ENCODE data around the gene IER3IP1.

The IER3IP1 gene, protein sequence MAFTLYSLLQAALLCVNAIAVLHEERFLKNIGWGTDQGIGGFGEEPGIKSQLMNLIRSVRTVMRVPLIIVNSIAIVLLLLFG

DNA sequence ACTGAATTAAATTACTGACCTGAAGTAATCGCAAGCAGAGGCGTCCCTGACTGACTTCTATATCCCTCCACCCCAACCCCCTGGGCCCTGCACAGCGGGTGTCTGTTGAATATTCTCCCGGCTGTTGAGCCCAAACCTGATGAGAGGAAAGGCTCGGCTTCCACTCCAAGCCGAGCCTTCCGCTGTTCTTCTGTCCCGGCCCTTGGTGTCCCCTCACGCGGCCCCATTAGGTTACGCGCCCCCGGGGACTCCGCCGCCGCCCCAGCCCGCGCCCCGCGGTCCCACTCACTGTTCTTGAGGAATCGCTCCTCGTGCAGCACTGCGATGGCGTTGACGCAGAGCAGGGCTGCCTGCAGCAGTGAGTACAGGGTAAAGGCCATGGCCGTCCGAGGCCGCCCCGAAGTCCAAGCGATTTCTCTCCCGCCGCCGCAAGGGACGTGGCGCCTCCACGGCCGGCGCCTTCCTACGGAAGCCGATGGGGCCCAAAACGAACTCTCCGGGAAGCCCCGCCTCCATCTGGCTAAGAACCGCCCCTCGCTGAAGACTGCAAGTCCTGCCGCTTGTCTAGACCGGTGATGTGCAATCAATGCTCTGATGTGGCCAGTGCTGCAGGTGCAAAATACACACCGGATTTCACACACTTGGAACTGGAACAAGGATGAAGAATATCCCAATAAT lies at the start of gene IER3IP1:
TSS of gene IER3IP1 (minus strand) at position 467 of the 678 bp plus-strand sequence. CDS start at position 380, 87 bp downstream.
- Histone ChIP-seq H4K20me1 (ENCODE audit: insufficient read depth, low read length, poor library complexity, severe bottlenecking) (peaks cover 47% of the 10 kb centered on the region), H3K4me1 (ENCODE audit: insufficient read depth, low read length, poor library complexity, severe bottlenecking) (peaks cover 41% of the 10 kb centered on the region), H3K4me3 (ENCODE audit: low read length, poor library complexity, severe bottlenecking) (peak within 1 kb of the TSS; percentile 92), H3K36me3 (ENCODE audit: insufficient read depth, low read length) (no peaks in the 10 kb centered on the region), H3K27me3 (ENCODE audit: insufficient read depth, low read length, poor library complexity, severe bottlenecking) (no peaks in the 10 kb centered on the region), H3K79me2 (ENCODE audit: insufficient read depth, low read length) (peaks cover 50% of the 10 kb centered on the region), H3K9me2 (replicated peaks; ENCODE audit: low read depth, low read length) (no peaks in the 10 kb centered on the region), H3K4me2 (ENCODE audit: low read depth, low read length, poor library complexity, severe bottlenecking) (peak within 1 kb of the TSS; percentile 92), H3K9me3 (ENCODE audit: insufficient read depth, low read depth, low read length) (no peaks in the 10 kb centered on the region), H2AFZ (ENCODE audit: low read length) (peak within 1 kb of the TSS; percentile 97), H3F3A (ENCODE audit: low read depth) (no peaks in the 10 kb centered on the region), H3K9ac (ENCODE audit: low read depth, low read length, poor library complexity, severe bottlenecking) (peak within 1 kb of the TSS; percentile 96)
- TF ChIP-seq, protein P1, sequence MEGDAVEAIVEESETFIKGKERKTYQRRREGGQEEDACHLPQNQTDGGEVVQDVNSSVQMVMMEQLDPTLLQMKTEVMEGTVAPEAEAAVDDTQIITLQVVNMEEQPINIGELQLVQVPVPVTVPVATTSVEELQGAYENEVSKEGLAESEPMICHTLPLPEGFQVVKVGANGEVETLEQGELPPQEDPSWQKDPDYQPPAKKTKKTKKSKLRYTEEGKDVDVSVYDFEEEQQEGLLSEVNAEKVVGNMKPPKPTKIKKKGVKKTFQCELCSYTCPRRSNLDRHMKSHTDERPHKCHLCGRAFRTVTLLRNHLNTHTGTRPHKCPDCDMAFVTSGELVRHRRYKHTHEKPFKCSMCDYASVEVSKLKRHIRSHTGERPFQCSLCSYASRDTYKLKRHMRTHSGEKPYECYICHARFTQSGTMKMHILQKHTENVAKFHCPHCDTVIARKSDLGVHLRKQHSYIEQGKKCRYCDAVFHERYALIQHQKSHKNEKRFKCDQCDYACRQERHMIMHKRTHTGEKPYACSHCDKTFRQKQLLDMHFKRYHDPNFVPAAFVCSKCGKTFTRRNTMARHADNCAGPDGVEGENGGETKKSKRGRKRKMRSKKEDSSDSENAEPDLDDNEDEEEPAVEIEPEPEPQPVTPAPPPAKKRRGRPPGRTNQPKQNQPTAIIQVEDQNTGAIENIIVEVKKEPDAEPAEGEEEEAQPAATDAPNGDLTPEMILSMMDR (conservative IDR thresholded peaks at IDR 0.05; ENCODE audit: low read length) = no peak; the same call in 1 of the 2 replicates
- TF ChIP-seq EZH2phosphoT487 (IDR thresholded peaks at IDR 0.05; ENCODE audit: borderline replicate concordance) = no peak

DNA sequence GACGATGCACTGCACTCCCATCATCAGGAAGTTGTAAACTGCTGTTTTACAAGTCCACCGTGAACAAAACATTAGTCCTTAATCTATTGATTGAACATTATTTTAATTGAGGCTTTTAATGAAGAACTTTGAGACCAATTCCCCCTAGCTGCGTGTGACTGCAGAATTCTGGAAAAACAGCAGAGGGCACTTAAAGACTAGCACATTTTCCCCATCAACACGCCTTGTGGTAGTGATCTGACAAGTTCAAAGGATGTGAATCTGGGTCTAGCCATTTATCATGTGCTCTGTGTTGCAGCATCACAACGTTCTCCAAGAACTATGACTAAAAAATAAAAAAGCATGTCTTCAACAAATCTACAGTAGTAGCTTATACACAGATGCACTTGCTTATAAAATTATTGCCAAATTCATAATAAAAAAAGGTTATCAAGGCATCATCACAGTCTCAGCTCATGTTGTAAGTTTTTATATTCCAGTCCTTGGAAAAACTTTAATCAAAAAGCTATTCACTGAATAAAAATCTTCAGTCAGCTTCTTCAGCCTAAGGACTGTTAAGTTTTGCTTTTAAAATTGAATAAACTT lies 39.5 kb upstream of the IER3IP1 start:
- no peaks in the 10 kb centered on the region for H3K9me2 ChIP-seq (replicated peaks; ENCODE audit: low read depth, low read length)
- no peaks in the 10 kb centered on the region for H4K20me1 ChIP-seq (ENCODE audit: insufficient read depth, low read length, poor library complexity, severe bottlenecking)
- no peak overlapping the region for H2AFZ ChIP-seq (ENCODE audit: low read length)
- no peaks in the 10 kb centered on the region for H3K27me3 ChIP-seq (ENCODE audit: insufficient read depth, low read length, poor library complexity, severe bottlenecking)
- no peak overlapping the region for H3K9ac ChIP-seq (ENCODE audit: low read depth, low read length, poor library complexity, severe bottlenecking)
- H3K79me2 ChIP-seq (ENCODE audit: insufficient read depth, low read length) = no peaks in the 10 kb centered on the region
- no peaks in the 10 kb centered on the region for H3K4me1 ChIP-seq (ENCODE audit: insufficient read depth, low read length, poor library complexity, severe bottlenecking)
- H3F3A ChIP-seq (ENCODE audit: low read depth) = no peaks in the 10 kb centered on the region
- H3K9me3 ChIP-seq (ENCODE audit: insufficient read depth, low read depth, low read length) = no peaks in the 10 kb centered on the region
- no peak overlapping the region for H3K4me2 ChIP-seq (ENCODE audit: low read depth, low read length, poor library complexity, severe bottlenecking)
- no peaks in the 10 kb centered on the region for H3K36me3 ChIP-seq (ENCODE audit: insufficient read depth, low read length)
- no peak overlapping the region for H3K4me3 ChIP-seq (ENCODE audit: low read length, poor library complexity, severe bottlenecking)
- no peak for TF ChIP-seq EZH2phosphoT487 (IDR thresholded peaks at IDR 0.05; ENCODE audit: borderline replicate concordance)
- TF ChIP-seq, protein P1 (conservative IDR thresholded peaks at IDR 0.05; ENCODE audit: low read length) = peak; percentile 87

DNA sequence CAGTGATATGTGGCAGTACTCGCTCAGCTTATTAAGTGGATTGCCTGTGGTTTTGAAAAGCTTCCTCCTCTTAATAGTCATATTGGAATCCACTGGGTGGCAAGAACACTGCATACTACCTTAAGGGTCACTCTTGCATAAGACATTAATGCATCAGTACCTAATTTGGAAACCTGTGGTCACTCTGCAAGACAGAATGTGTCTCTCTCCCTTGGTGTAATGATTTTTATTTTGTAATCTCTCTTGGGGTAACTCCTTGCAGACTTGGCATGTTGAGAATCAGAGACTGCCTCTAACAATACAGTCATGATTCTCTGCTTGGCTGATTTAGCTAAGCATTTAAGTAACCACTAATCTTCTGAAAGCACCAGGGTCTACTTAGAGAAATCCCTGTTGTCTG lies 33.0 kb upstream of the IER3IP1 start:
- no peak overlapping the region for H2AFZ ChIP-seq (ENCODE audit: low read length)
- no peaks in the 10 kb centered on the region for H3K9me3 ChIP-seq (ENCODE audit: insufficient read depth, low read depth, low read length)
- no peak overlapping the region for H3K4me3 ChIP-seq (ENCODE audit: low read length, poor library complexity, severe bottlenecking)
- no peaks in the 10 kb centered on the region for H3F3A ChIP-seq (ENCODE audit: low read depth)
- no peaks in the 10 kb centered on the region for H3K79me2 ChIP-seq (ENCODE audit: insufficient read depth, low read length)
- no peaks in the 10 kb centered on the region for H3K27me3 ChIP-seq (ENCODE audit: insufficient read depth, low read length, poor library complexity, severe bottlenecking)
- no peaks in the 10 kb centered on the region for H4K20me1 ChIP-seq (ENCODE audit: insufficient read depth, low read length, poor library complexity, severe bottlenecking)
- TF ChIP-seq EZH2phosphoT487 (IDR thresholded peaks at IDR 0.05; ENCODE audit: borderline replicate concordance) = no peak
- TF ChIP-seq, protein P1 (conservative IDR thresholded peaks at IDR 0.05; ENCODE audit: low read length) = no peak
- no peak overlapping the region for H3K9ac ChIP-seq (ENCODE audit: low read depth, low read length, poor library complexity, severe bottlenecking)
- no peaks in the 10 kb centered on the region for H3K4me1 ChIP-seq (ENCODE audit: insufficient read depth, low read length, poor library complexity, severe bottlenecking)
- H3K9me2 ChIP-seq (replicated peaks; ENCODE audit: low read depth, low read length) = no peaks in the 10 kb centered on the region
- H3K36me3 ChIP-seq (ENCODE audit: insufficient read depth, low read length) = no peaks in the 10 kb centered on the region
- no peak overlapping the region for H3K4me2 ChIP-seq (ENCODE audit: low read depth, low read length, poor library complexity, severe bottlenecking)

All from Loucy (cell line).